A549 (cell line): ENCODE data around the gene IRF4.

Experiments used
- CBX2 ChIP-seq: fragments of 200-600 bp; sonication (generic); IDR thresholded peaks from 2 replicates; pipeline ENCODE4 v1.6.1; 2016; ENCODE audit warnings: low read depth, mild to moderate bottlenecking, borderline replicate concordance
- EHMT2 ChIP-seq: fragments of 200-600 bp; sonication (generic); IDR thresholded peaks from 2 replicates; pipeline ENCODE4 v1.6.1; 2016; ENCODE audit warnings: antibody characterized with exemption, low read depth, mild to moderate bottlenecking, moderate library complexity
- HOXA7 ChIP-seq: fragments of 250-450 bp; sonication (Bioruptor Pico); IDR thresholded peaks from 2 replicates; pipeline ENCODE4 v1.5.0; 2020; ENCODE audit warnings: mild to moderate bottlenecking, moderate library complexity
- KDM1A ChIP-seq: fragments of 200-600 bp; sonication (generic); IDR thresholded peaks from 2 replicates; pipeline ENCODE4 v1.6.1; 2016; ENCODE audit warnings: low read depth, mild to moderate bottlenecking
- MYC ChIP-seq: IDR thresholded peaks from 2 replicates; pipeline ENCODE4 v1.6.1; 2012; ENCODE audit warnings: mild to moderate bottlenecking, inconsistent platforms, low read length, improper control_type of control experiment, borderline replicate concordance
- POLR2A ChIP-seq: IDR thresholded peaks from 2 replicates; pipeline ENCODE4 v1.6.1; 2012; ENCODE audit warnings: mild to moderate bottlenecking, low read length
- RAD21 ChIP-seq, 2 experiments: fragments of >200 bp in 1 of 2; sonication (Bioruptor Twin) in 1 of 2; formaldehyde crosslinking in 1 of 2; IDR thresholded peaks in 1 of 2; conservative IDR thresholded peaks in 1 of 2; 2 replicates in 1 of 2; 3 replicates in 1 of 2; pipeline ENCODE4 v1.6.1; 2012 to 2018; ENCODE audit warnings: inconsistent platforms in 1 of 2
- RFX5 ChIP-seq: fragments of 450-650 bp; IDR thresholded peaks from 2 replicates; pipeline ENCODE4 v1.7.1; 2014; ENCODE audit warnings: antibody characterized with exemption, mild to moderate bottlenecking, moderate library complexity
- SMC3 ChIP-seq: fragments of >200 bp; sonication (Bioruptor Twin); formaldehyde crosslinking; IDR thresholded peaks from 3 replicates; pipeline ENCODE4 v1.6.1; 2018; ENCODE audit warnings: inconsistent platforms
- TFCP2L1 ChIP-seq: fragments of 250-450 bp; sonication (Bioruptor Pico); IDR thresholded peaks from 2 replicates; pipeline ENCODE4 v1.5.0; 2021; ENCODE audit warnings: mild to moderate bottlenecking
- ZC3H11A ChIP-seq: fragments of 450-650 bp; IDR thresholded peaks from 2 replicates; pipeline ENCODE4 v1.6.1; 2014; ENCODE audit warnings: antibody characterized with exemption, mild to moderate bottlenecking
- TF ChIP-seq, protein P1 (sequence below): fragments of >200 bp; sonication (Bioruptor Twin); formaldehyde crosslinking; IDR thresholded peaks from 3 replicates; pipeline ENCODE4 v1.5.1; 2016
- TF ChIP-seq, protein P2 (sequence below): fragments of 200-600 bp; sonication (generic); IDR thresholded peaks from 2 replicates; pipeline ENCODE4 v1.6.1; 2016; ENCODE audit warnings: antibody characterized with exemption, mild to moderate bottlenecking, moderate library complexity
- TF ChIP-seq, protein P3 (sequence below): IDR thresholded peaks from 2 replicates; pipeline ENCODE4 v1.6.1; 2012

DNA sequence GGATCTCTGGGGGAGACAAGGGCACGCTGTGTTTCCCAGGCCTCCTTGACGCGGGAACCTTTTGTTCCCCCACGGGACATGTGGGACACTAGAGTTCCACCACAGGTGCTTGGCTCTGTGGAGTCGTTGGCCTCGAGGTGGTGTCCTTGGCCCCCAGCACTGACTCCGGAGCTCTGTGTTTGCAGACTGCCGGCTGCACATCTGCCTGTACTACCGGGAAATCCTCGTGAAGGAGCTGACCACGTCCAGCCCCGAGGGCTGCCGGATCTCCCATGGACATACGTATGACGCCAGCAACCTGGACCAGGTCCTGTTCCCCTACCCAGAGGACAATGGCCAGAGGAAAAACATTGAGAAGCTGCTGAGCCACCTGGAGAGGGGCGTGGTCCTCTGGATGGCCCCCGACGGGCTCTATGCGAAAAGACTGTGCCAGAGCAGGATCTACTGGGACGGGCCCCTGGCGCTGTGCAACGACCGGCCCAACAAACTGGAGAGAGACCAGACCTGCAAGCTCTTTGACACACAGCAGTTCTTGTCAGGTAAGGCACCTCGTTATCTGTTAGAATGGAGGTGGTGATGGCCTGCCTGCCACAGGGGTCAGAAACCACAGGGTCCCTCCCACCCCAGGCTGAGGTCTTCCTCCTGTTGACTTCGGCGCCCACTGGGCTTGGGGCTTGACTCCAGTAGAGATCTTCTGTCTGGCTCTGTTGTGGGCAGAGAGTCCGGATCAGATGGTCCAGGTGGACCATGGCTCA lies 9.9 kb downstream of the IRF4 start:
- TF ChIP-seq, protein P1, sequence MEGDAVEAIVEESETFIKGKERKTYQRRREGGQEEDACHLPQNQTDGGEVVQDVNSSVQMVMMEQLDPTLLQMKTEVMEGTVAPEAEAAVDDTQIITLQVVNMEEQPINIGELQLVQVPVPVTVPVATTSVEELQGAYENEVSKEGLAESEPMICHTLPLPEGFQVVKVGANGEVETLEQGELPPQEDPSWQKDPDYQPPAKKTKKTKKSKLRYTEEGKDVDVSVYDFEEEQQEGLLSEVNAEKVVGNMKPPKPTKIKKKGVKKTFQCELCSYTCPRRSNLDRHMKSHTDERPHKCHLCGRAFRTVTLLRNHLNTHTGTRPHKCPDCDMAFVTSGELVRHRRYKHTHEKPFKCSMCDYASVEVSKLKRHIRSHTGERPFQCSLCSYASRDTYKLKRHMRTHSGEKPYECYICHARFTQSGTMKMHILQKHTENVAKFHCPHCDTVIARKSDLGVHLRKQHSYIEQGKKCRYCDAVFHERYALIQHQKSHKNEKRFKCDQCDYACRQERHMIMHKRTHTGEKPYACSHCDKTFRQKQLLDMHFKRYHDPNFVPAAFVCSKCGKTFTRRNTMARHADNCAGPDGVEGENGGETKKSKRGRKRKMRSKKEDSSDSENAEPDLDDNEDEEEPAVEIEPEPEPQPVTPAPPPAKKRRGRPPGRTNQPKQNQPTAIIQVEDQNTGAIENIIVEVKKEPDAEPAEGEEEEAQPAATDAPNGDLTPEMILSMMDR: no peak
- TF ChIP-seq SMC3 (no peak), KDM1A (no peak), MYC (no peak), POLR2A (no peak), RAD21 (conservative IDR thresholded peaks at IDR 0.05 in 1 of 2, IDR thresholded peaks at IDR 0.05 in 1 of 2) (no peak), HOXA7 (CRISPR knock-in tag) (no peak), CBX2 (no peak), ZC3H11A (no peak), EHMT2 (no peak), RFX5 (no peak), TFCP2L1 (no peak)
- TF ChIP-seq, protein P2, sequence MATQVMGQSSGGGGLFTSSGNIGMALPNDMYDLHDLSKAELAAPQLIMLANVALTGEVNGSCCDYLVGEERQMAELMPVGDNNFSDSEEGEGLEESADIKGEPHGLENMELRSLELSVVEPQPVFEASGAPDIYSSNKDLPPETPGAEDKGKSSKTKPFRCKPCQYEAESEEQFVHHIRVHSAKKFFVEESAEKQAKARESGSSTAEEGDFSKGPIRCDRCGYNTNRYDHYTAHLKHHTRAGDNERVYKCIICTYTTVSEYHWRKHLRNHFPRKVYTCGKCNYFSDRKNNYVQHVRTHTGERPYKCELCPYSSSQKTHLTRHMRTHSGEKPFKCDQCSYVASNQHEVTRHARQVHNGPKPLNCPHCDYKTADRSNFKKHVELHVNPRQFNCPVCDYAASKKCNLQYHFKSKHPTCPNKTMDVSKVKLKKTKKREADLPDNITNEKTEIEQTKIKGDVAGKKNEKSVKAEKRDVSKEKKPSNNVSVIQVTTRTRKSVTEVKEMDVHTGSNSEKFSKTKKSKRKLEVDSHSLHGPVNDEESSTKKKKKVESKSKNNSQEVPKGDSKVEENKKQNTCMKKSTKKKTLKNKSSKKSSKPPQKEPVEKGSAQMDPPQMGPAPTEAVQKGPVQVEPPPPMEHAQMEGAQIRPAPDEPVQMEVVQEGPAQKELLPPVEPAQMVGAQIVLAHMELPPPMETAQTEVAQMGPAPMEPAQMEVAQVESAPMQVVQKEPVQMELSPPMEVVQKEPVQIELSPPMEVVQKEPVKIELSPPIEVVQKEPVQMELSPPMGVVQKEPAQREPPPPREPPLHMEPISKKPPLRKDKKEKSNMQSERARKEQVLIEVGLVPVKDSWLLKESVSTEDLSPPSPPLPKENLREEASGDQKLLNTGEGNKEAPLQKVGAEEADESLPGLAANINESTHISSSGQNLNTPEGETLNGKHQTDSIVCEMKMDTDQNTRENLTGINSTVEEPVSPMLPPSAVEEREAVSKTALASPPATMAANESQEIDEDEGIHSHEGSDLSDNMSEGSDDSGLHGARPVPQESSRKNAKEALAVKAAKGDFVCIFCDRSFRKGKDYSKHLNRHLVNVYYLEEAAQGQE: no peak
- TF ChIP-seq, protein P3, sequence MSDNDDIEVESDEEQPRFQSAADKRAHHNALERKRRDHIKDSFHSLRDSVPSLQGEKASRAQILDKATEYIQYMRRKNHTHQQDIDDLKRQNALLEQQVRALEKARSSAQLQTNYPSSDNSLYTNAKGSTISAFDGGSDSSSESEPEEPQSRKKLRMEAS: no peak
